Gastroesophageal sphincter (tissue), 4 donors: ENCODE results near the gene RNF44. TPM values are rescaled to one million over a fixed set of nuclear protein-coding genes. Genes with fewer than 3 reads are reported as not detected.
A peak's percentile ranks its signal among the peaks of the same experiment; 100 is the strongest.

Source experiments
- ATAC-seq: fragments of 150-250 bp; one replicate; pipeline ENCODE4 v1.9.1; 2016; ENCODE audit warnings: mild to moderate bottlenecking, moderate library complexity
- H3K27ac ChIP-seq, 4 donors: fragments of 200-600 bp; sonication (generic) in 3 of 4; 1 replicate in 3 of 4; 2 replicates in 1 of 4; pipeline ENCODE4 v1.5.1; 2016 to 2019
- H3K27me3 ChIP-seq: fragments of 200-600 bp; sonication (generic); one replicate; pipeline ENCODE4 v1.5.1; 2019
- H3K36me3 ChIP-seq, 2 donors: fragments of 200-600 bp; sonication (generic); one replicate each; pipeline ENCODE4 v1.5.1; 2019; ENCODE audit warnings: control low read depth in 1 of 2
- H3K4me1 ChIP-seq, 3 donors: fragments of 200-600 bp; sonication (generic); 1 replicate in 2 of 3; 2 replicates in 1 of 3; pipeline ENCODE4 v1.5.1; 2016 to 2019; ENCODE audit warnings: control low read depth in 2 of 3
- H3K4me3 ChIP-seq, 2 donors: fragments of 200-600 bp; sonication (generic); one replicate each; pipeline ENCODE4 v1.5.1; 2019; ENCODE audit warnings: mild to moderate bottlenecking in 1 of 2, moderate library complexity in 1 of 2
- H3K9me3 ChIP-seq, 3 donors: fragments of 200-600 bp; sonication (generic); one replicate each; pipeline ENCODE4 v1.5.1; 2017 to 2019; ENCODE audit warnings: control low read depth in 2 of 3
- EP300 ChIP-seq: sonication (generic); formaldehyde crosslinking; IDR thresholded peaks from one replicate; pipeline ENCODE4 v1.6.1; 2017; ENCODE audit warnings: antibody characterized with exemption, mild to moderate bottlenecking
- POLR2A ChIP-seq, 2 donors: fragments of 450-650 bp; IDR thresholded peaks; one replicate each; pipeline ENCODE4 v1.6.1; 2017; ENCODE audit warnings: antibody characterized with exemption in 2 of 2, mild to moderate bottlenecking in 2 of 2, moderate library complexity in 1 of 2
- POLR2AphosphoS5 ChIP-seq: sonication (generic); formaldehyde crosslinking; IDR thresholded peaks from one replicate; pipeline ENCODE4 v1.6.1; 2017; ENCODE audit warnings: antibody characterized with exemption
- WGBS, 2 donors: methylation state at CpG; one replicate each; pipeline ENCODE4 v1.1.5; 2018; ENCODE audit warnings: low coverage in 1 of 2; 5-methylcytosine and 5-hydroxymethylcytosine counted together
- total RNA-seq, 4 donors: library from RNA; depleted of rRNA; stranded (reverse); fragments of >200 nt; gene quantifications; one replicate each; pipeline ENCODE4 v1.1.0, GENCODE V29; 2016
- TF ChIP-seq, protein P1 (sequence below), 4 experiments: fragments of 200-600 bp in 2 of 4; fragments of 450-650 bp in 2 of 4; sonication (generic) in 1 of 4; IDR thresholded peaks; one replicate each; pipeline ENCODE4 v1.5.1; 2017 to 2019; ENCODE audit warnings: antibody characterized with exemption in 4 of 4, mild to moderate bottlenecking in 2 of 4, moderate library complexity in 2 of 4

Gene RNF44
- total RNA-seq, 4 donors from 2014 or later, result 8.9 to 15.9 (median 12.4) TPM

DNA sequence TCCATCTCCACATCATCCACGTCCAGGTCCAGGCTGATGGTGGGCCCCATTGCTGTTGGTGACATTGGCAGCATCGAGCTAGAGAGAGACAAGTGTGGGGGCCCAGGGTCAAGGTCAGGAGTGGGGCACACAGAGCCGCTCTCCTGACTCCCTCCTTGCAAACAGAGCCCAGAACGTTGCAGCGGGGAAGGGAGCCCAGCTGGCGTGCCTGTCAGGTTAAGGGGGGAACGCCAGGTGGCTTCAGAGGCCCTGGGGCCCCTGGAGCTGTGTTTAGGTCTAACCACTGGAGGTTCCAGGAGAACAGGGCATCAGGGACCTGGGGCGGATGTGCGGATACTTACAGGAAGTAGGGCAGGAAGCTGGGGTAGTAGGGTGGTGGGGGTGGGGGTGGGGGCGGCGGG is 7.5 kb downstream of the RNF44 start:
- no CpG with 5 or more reads among the region's 11 CpGs for WGBS, 2 donors
- no peak for ATAC-seq
- H3K36me3 ChIP-seq, result peaks cover 0 to 59% of the 10 kb centered on the region in 2 donors
- H3K9me3 ChIP-seq, result no peaks in the 10 kb centered on the region
- TF ChIP-seq EP300 (no peak), POLR2A (IDR thresholded peaks at IDR 0.05) (no peak), POLR2AphosphoS5 (no peak)
- TF ChIP-seq, protein P1, sequence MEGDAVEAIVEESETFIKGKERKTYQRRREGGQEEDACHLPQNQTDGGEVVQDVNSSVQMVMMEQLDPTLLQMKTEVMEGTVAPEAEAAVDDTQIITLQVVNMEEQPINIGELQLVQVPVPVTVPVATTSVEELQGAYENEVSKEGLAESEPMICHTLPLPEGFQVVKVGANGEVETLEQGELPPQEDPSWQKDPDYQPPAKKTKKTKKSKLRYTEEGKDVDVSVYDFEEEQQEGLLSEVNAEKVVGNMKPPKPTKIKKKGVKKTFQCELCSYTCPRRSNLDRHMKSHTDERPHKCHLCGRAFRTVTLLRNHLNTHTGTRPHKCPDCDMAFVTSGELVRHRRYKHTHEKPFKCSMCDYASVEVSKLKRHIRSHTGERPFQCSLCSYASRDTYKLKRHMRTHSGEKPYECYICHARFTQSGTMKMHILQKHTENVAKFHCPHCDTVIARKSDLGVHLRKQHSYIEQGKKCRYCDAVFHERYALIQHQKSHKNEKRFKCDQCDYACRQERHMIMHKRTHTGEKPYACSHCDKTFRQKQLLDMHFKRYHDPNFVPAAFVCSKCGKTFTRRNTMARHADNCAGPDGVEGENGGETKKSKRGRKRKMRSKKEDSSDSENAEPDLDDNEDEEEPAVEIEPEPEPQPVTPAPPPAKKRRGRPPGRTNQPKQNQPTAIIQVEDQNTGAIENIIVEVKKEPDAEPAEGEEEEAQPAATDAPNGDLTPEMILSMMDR (IDR thresholded peaks at IDR 0.05), result no peak
- H3K27ac ChIP-seq, result no peak overlapping the region
- peaks cover 0 to 65% (median 30%) of the 10 kb centered on the region in 3 donors for H3K4me1 ChIP-seq
- no peaks in the 10 kb centered on the region for H3K27me3 ChIP-seq
- no peak overlapping the region for H3K4me3 ChIP-seq

DNA sequence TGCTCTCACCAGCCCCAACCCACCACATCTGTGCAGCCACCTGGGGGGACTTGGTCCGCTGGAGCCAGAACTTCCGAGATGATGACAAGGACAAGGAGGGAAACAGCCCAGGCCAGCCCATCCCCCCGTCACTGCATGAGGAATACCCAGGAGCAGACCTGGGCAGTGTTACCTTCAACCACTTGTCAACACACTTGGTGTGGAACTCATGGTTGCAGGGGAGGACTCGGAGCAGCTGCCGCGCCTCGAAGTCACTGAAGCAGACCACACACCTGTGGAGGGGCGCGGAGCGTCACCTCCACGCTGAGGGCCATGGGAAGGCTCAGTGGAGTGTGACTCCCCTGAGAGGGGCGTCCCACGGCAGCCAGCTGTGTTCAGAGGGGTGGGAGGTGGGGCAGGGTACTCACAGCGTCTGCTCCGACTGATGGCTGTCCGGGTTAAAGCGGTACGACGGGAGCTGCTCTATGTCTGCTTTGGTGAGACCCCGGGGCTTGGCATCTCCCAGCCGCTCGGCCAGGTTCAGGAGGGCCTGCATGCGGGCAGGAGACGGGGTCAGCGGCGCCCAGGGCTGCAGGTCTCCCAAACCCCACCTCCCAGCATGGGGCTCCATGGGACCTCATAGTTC is 8.0 kb downstream of the RNF44 start:
- no peak for TF ChIP-seq POLR2AphosphoS5
- TF ChIP-seq, protein P1 (IDR thresholded peaks at IDR 0.05), result no peak
- TF ChIP-seq POLR2A (IDR thresholded peaks at IDR 0.05), result no peak
- TF ChIP-seq EP300, result no peak
- peaks cover 0 to 59% of the 10 kb centered on the region in 2 donors for H3K36me3 ChIP-seq

DNA sequence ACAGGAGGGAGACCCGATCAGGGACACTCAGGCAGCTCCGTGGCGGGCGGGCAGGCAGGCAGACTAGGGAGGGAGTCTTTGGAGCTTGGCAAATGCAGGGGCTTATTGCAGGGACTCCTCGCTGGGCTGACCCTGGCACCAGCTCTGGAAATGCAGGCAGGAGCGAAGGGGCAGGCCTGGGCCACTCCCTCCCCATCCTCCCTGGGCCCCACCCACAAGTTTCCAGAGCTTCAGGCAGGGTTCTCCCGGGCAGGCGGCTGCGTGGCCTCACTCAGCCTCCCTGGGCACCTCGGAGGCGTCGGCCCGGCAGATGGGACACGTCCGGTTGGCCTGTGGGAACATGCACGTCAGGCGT is 8.5 kb downstream of the RNF44 start:
- no CpG with 5 or more reads among the region's 17 CpGs for WGBS, 2 donors
- Histone ChIP-seq H3K27me3 (no peaks in the 10 kb centered on the region), H3K27ac (peak overlapping the region in 1 of 4 donors; percentile 3), H3K36me3 (peaks cover 0 to 59% of the 10 kb centered on the region in 2 donors), H3K4me3 (no peak overlapping the region), H3K4me1 (peaks cover 0 to 55% (median 20%) of the 10 kb centered on the region in 3 donors), H3K9me3 (no peaks in the 10 kb centered on the region)
- peak; percentile 14 for ATAC-seq
- TF ChIP-seq POLR2A (IDR thresholded peaks at IDR 0.05) (no peak), EP300 (no peak), POLR2AphosphoS5 (no peak)
- TF ChIP-seq, protein P1 (IDR thresholded peaks at IDR 0.05), result no peak

More for the DNA sequence above, 8.0 kb downstream of the RNF44 start:
- Histone ChIP-seq H3K27ac (no peak overlapping the region), H3K27me3 (no peaks in the 10 kb centered on the region), H3K9me3 (no peaks in the 10 kb centered on the region), H3K4me1 (peaks cover 0 to 60% (median 25%) of the 10 kb centered on the region in 3 donors), H3K4me3 (no peak overlapping the region)
- no peak for ATAC-seq
- 80% methylated on average over 3 of the region's 26 CpGs; no CpG with 5 or more reads in 1 of the 2 donors for WGBS, 2 donors

DNA sequence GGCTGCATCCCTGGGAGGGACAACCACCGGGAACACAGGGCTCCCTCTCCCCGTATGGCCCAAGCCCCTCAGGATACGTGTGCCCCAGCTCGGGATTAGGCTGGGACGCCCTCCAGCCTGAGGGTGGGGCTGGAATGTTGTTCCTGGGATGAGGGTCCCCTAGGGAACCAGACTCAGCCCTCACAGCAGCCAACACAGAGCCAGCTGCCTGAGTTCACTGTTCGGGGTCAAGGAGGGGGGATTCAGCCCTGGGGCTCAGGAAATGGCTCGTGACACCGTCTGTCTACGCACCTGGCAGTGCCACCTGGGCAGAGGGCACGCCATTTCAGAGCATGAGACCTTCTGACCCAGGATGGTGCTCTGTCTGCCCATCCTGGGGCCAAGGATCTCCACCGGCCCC is 8.9 kb downstream of the RNF44 start:
- peaks cover 0 to 59% of the 10 kb centered on the region in 2 donors for H3K36me3 ChIP-seq

More for the DNA sequence above, 8.9 kb downstream of the RNF44 start:
- Histone ChIP-seq H3K4me1 (peaks cover 0 to 51% (median 16%) of the 10 kb centered on the region in 3 donors), H3K4me3 (no peak overlapping the region), H3K9me3 (no peaks in the 10 kb centered on the region), H3K27me3 (no peaks in the 10 kb centered on the region), H3K27ac (peak overlapping the region in 1 of 4 donors; percentile 3)
- TF ChIP-seq POLR2A (IDR thresholded peaks at IDR 0.05), result no peak
- TF ChIP-seq, protein P1 (IDR thresholded peaks at IDR 0.05), result no peak
- TF ChIP-seq POLR2AphosphoS5, result no peak
- no peak for TF ChIP-seq EP300
- ATAC-seq, result peak; percentile 40
- WGBS, 2 donors, result 35 to 40% methylated on average over 1 to 5 of the region's 11 CpGs
